Lower lobe of right lung (tissue), 2 donors: ENCODE results near the gene HSPA12B. TPM values are rescaled to one million over a fixed set of nuclear protein-coding genes. Genes with fewer than 3 reads are reported as not detected.

Source experiments
- ATAC-seq, 2 donors: fragments of 200-7000 bp; cut with Tn5 transposase; one replicate each; pipeline ENCODE4 v1.9.1; 2020 to 2022; ENCODE audit warnings: mild to moderate bottlenecking in 2 of 2, moderate library complexity in 2 of 2
- DNase-seq: peaks from one replicate; pipeline ENCODE4 v3.0.0-alpha.2; 2020
- H3K27ac ChIP-seq: fragments of 200-600 bp; one replicate; pipeline ENCODE4 v1.8.0; 2022
- H3K27me3 ChIP-seq: fragments of 200-600 bp; one replicate; pipeline ENCODE4 v1.8.0; 2022; ENCODE audit warnings: low read depth
- H3K36me3 ChIP-seq: fragments of 200-600 bp; one replicate; pipeline ENCODE4 v1.8.0; 2022; ENCODE audit warnings: mild to moderate bottlenecking
- H3K4me1 ChIP-seq: fragments of 200-600 bp; one replicate; pipeline ENCODE4 v1.8.0; 2022
- H3K4me3 ChIP-seq: fragments of 200-600 bp; one replicate; pipeline ENCODE4 v1.8.0; 2022; ENCODE audit warnings: mild to moderate bottlenecking
- H3K9me3 ChIP-seq: fragments of 200-600 bp; one replicate; pipeline ENCODE4 v1.8.0; 2022
- CTCF ChIP-seq: fragments of 200-600 bp; IDR thresholded peaks from one replicate; pipeline ENCODE4 v1.8.0; 2022; ENCODE audit warnings: antibody characterized with exemption, mild to moderate bottlenecking
- intact Hi-C: fragments of 100-400 bp; cut with DNase I; formaldehyde crosslinking; loops from one replicate; pipeline ENCODE4 v1.11.0; 2022
- total RNA-seq: library from RNA; stranded (reverse); fragmentation: NEBNext Ultra II Directional; extraction: Animal tissue kit (Norgen Biotek cat#: 25700); gene quantifications from one replicate; pipeline ENCODE4 v1.2.1, GENCODE V29; 2021
- donor health status: DM: no; HTN: yes; CAD: no; lungs with severe emphysema.

Gene HSPA12B
- total RNA-seq, 1 donor from 2014 or later, result 36.9 TPM

GRCh38 chr20:3738111-3739053 lies 5.9 kb downstream of the HSPA12B start:
- TF ChIP-seq CTCF, result no peak
- Histone ChIP-seq H3K27me3 (no peaks in the 10 kb centered on the region), H3K9me3 (no peaks in the 10 kb centered on the region), H3K4me3 (peak overlapping the region; percentile 14), H3K4me1 (peaks cover 60% of the 10 kb centered on the region), H3K27ac (peak overlapping the region; percentile 36), H3K36me3 (peaks cover 4% of the 10 kb centered on the region)
- no peak for ATAC-seq
- DNase-seq, result no peak
- intact Hi-C loops, result no loop called here

- peaks cover 64% of the 10 kb centered on the region for H3K4me1 ChIP-seq
Measured at GRCh38 chr20:3739054-3739925, 6.8 kb downstream of the HSPA12B start.

GRCh38 chr20:3739926-3740451 lies 7.5 kb downstream of the HSPA12B start:
- intact Hi-C loops, result no loop called here
- ATAC-seq, result no peak

More at GRCh38 chr20:3739054-3739925, 6.8 kb downstream of the HSPA12B start:
- peak overlapping the region; percentile 14 for H3K4me3 ChIP-seq
- no peak for TF ChIP-seq CTCF
- H3K27ac ChIP-seq, result peak overlapping the region; percentile 81
- no peaks in the 10 kb centered on the region for H3K27me3 ChIP-seq
- ATAC-seq, result peak; percentile 39 to 58
- intact Hi-C loops, result no loop called here
- no peak for DNase-seq
- H3K36me3 ChIP-seq, result peaks cover 9% of the 10 kb centered on the region
- no peaks in the 10 kb centered on the region for H3K9me3 ChIP-seq

GRCh38 chr20:3740615-3741301 lies 8.3 kb downstream of the HSPA12B start:
- H3K4me1 ChIP-seq, result peaks cover 61% of the 10 kb centered on the region
- TF ChIP-seq CTCF, result no peak
- DNase-seq (no peak), ATAC-seq (no peak)
- H3K36me3 ChIP-seq, result peaks cover 20% of the 10 kb centered on the region
- H3K27ac ChIP-seq, result peak overlapping the region; percentile 81
- no peaks in the 10 kb centered on the region for H3K9me3 ChIP-seq
- H3K4me3 ChIP-seq, result no peak overlapping the region
- H3K27me3 ChIP-seq, result no peaks in the 10 kb centered on the region
- intact Hi-C loops, result no loop called here

More at GRCh38 chr20:3739926-3740451, 7.5 kb downstream of the HSPA12B start:
- Histone ChIP-seq H3K4me1 (peaks cover 64% of the 10 kb centered on the region), H3K9me3 (no peaks in the 10 kb centered on the region), H3K27me3 (no peaks in the 10 kb centered on the region), H3K4me3 (no peak overlapping the region), H3K36me3 (peaks cover 14% of the 10 kb centered on the region), H3K27ac (peak overlapping the region; percentile 81)
- no peak for DNase-seq
- no peak for TF ChIP-seq CTCF
